ENCODE results near the gene PLPPR2. TPM values are rescaled to one million over a fixed set of nuclear protein-coding genes. Genes with fewer than 3 reads are reported as not detected.

PLPPR2 gene
- total RNA-seq, 4 donors from 2014 or later, result 10.0 to 30.6 (median 13.9) TPM

GRCh38 chr19:11380653-11381537 is 25.7 kb downstream of the PLPPR2 start:
- ATAC-seq (ENCODE audit: low FRiP score) (peak; percentile 88), DNase-seq (ENCODE audit: low spot score) (peak; percentile 80)
- peak in 2 of 3 donors; percentile 47 to 51 for TF ChIP-seq CTCF (IDR thresholded peaks at IDR 0.05)

- DNase-seq (ENCODE audit: low spot score), result no peak
- TF ChIP-seq CTCF (IDR thresholded peaks at IDR 0.05), result no peak
- ATAC-seq (ENCODE audit: low FRiP score), result no peak
These were observed 27.9 kb downstream of the PLPPR2 start for GRCh38 chr19:11382898-11383705.

GRCh38 chr19:11383706-11384048 is 28.4 kb downstream of the PLPPR2 start:
- ATAC-seq (ENCODE audit: low FRiP score), result peak; percentile 2
- DNase-seq (ENCODE audit: low spot score), result no peak
- no peak for TF ChIP-seq CTCF (IDR thresholded peaks at IDR 0.05)

GRCh38 chr19:11384778-11385129 is 29.5 kb downstream of the PLPPR2 start:
- DNase-seq (ENCODE audit: low spot score) (no peak), ATAC-seq (ENCODE audit: low FRiP score) (no peak)
- no peak for TF ChIP-seq CTCF (IDR thresholded peaks at IDR 0.05)

GRCh38 chr19:11387162-11388034 is 32.2 kb downstream of the PLPPR2 start:
- DNase-seq (ENCODE audit: low spot score), result no peak
- ATAC-seq (ENCODE audit: low FRiP score), result no peak
- TF ChIP-seq CTCF (IDR thresholded peaks at IDR 0.05), result no peak

GRCh38 chr19:11390359-11390758 is 35.1 kb downstream of the PLPPR2 start:
- TF ChIP-seq CTCF (IDR thresholded peaks at IDR 0.05), result no peak
- ATAC-seq (ENCODE audit: low FRiP score), result no peak
- no peak for DNase-seq (ENCODE audit: low spot score)
